GM19468 (cell line): ENCODE measurements around the gene IMMP2L.
"Not testable (repeated sequence)": the region's sequence is repeated elsewhere in the genome, so short reads cannot be mapped to it uniquely, and the experiment has no call there.

Experiments
- ATAC-seq: cut with Tn5 transposase; IDR thresholded peaks from one replicate; pipeline ENCODE4 v1.9.1; 2021; ENCODE audit warnings: mild to moderate bottlenecking, moderate library complexity, moderate number of reproducible peaks; ENCODE audit not compliant: unreplicated experiment; ENCODE audit errors: extremely low read depth

IMMP2L gene

DNA sequence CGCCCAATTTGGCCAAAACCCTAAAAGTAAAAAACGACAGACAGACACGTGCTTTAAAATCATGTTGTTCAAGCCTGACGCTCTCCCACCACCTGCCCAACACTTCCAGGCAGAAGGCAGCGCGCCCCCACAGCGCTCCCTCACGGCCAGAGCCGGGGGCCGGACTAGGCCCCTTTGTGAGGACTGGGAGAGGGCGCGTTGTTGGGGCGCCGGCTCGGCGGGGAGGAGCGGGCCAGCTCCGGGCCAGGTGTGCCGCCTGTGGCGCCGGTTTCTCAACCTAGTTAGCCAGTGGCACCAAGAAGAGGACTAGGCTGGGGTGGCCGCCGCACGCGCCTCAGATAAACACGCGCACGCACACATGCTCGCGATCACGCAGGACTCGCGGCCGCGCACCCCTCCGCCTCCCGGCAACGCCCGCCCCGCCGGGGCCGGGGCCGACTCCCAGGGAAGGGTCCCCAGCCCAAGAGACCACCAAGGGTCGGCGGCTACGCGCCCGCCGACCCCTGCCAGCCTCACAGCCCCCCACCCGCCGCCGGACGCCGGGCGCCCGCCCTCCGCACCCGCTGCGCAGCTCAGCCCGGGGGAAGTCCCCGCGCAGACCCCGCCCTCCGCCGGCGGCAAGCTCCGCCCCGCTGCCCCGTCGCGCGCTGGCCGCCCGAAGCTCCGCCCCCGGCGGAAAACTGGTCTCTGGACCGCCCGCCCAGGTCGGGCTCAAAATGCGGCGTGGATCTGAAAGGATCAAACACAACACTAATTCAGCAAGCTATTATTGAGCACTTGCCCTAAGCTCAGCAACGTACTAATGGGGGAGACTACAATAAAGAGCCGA lies at the start of gene IMMP2L:
TSS of gene IMMP2L (minus strand) at position 589 of the 829 bp plus-strand sequence.
- ATAC-seq: peak; percentile 78

DNA sequence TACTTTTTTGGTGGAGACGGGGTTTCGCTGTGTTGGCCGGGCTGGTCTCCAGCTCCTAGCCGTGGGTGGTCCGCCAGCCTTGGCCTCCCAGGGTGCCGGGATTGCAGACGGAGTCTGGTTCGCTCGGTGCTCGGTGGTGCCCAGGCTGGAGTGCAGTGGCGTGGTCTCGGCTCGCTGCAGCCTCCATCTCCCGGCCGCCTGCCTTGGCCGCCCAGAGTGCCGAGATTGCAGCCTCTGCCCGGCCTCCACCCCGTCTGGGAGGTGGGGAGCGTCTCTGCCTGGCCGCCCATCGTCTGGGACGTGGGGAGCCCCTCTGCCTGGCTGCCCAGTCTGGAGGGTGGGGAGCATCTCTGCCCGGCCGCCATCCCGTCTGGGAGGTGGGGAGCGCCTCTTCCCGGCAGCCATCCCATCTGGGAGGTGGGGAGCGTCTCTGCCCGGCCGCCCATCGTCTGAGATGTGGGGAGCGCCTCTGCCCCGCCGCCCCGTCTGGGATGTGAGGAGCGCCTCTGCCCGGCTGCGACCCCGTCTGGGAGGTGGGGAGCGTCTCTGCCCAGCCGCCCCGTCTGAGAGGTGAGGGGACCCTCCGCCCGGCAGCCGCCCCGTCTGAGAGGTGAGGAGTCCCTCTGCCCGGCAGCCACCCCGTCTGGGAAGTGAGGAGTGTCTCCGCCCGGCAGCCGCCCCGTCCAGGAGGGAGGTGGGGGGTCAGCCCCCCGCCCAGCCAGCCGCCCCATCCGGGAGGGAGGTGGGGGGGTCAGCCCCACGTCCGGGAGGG lies 47.4 kb upstream of the IMMP2L start:
- ATAC-seq: not testable (repeated sequence)

DNA sequence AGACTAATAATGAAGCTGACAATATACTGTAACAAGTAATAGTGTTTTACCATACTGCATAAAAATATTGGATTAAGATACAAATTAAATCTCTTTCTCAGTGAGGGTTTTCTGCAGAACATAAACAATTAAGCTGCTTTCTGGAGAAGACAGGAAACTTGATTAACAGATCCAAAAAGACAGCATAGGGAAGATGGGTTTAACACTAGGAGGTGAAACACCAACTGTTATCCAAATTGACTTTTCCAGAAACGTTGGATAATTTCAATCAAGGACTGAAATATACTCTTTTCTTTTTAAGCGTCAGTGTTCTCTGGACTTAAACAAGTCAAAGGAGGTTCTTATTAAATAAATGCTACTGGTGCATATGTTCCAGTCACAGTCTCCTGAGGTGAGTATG lies 45.3 kb upstream of the IMMP2L start:
- ATAC-seq: no peak

DNA sequence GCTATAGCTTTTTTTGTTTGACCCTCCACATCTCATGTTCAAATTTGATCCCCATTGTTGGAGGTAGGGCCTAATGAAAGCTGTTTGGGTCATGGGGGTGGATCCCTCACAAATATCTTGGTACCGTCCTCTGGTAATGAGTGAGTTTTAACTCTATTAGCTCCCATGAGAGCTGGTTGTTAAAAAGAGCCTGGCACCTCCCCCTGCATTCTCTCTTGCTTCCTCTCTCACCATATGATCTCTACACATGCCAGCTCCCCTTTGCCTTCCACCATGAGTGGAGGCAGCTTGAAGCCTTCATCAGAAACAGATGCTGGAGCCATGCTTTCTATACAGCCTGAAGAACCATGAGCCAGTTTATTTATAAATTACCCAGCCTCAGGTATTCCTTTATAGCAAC lies 43.0 kb upstream of the IMMP2L start:
- ATAC-seq: no peak

DNA sequence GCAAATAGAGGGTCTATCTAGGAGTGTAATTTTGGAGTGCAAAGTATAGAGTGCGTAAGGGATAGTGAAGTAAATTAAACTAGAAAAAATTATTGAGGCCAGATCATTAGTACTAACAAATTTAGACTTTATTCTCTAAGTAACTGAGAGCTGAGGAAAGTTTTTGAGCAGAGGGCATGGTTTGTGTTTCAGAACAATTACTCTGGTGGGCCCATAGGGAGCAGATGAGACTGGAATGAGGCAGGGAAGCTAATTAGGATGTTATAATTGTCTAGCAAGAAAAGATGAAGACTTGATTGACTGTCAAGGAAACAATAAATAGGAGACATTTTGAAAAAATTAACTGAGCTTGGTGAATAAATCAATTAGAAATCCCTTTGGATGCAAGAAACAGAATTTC lies 37.8 kb upstream of the IMMP2L start:
- ATAC-seq: no peak

DNA sequence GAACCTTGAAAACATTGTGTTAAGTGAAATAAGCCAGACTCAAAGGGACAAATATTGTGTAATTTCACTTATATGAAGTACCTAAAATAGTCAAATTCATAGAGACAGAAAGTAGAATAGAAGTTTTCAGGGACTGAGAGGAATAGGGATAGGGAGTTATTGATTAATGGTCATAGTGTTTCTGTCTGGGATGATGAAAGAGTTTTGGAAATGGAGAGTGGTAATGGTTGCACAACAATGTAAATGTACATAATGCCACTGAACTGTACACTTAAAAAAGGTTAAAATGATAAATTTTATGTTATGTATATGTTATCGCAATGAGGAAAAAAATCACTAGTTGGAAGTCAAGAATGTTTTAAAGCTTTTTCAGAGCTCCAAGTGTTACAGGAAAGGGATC lies 33.5 kb upstream of the IMMP2L start:
- ATAC-seq: no peak

DNA sequence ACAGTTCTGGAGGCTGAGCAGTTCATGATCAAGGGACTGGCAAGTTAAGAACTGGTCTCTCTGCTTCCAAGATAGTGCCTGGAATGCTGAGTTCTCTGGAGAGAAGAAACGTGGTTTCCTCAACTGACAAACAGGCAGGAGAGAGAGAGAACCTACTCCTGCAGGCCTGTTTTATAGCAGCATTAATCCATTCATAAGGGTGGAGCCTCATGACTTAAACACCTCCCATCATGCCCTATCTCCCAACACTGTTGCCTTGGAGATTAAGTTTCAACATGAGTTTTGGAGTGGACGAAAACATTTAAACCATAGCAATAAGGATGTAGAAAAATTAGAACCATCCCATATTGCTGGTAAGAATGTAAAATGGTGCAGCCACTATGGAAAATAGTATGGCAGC lies 32.3 kb upstream of the IMMP2L start:
- no peak for ATAC-seq

DNA sequence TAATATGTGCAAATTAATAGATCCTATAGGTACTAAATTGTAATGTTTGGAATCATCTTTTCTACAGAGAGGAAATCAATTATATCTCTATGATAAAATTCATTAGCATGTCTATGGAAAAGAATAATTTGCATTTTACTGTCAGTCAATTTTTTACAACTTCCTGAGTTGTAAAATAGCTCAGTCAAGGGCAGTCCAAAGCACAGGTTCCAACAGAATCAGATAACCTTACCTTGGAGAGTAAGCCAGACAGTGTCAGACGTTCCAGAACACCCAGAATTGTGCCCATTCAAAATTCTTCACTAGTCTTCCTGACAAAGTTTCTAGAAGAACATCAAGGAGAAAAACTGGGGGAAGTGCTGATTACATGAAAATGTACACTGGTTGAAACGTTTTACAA lies 31.1 kb upstream of the IMMP2L start:
- no peak for ATAC-seq

DNA sequence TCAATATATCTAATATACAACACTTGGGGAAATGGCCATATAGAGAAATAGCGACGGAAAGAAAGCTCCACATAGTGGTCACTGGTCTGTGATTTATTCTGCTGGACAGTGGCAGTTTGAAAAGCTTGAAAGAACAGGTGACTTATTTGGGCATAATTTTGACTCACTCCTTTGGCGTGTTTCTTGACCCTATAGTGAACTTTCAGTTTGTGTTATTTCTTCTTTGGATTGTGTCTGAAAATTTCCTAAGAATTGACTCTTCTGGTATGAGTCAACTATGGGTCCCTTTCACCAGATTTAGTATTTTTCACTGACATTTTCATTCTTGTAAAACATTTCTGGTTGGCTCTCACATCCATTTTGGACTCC lies 25.8 kb upstream of the IMMP2L start:
- no peak for ATAC-seq

DNA sequence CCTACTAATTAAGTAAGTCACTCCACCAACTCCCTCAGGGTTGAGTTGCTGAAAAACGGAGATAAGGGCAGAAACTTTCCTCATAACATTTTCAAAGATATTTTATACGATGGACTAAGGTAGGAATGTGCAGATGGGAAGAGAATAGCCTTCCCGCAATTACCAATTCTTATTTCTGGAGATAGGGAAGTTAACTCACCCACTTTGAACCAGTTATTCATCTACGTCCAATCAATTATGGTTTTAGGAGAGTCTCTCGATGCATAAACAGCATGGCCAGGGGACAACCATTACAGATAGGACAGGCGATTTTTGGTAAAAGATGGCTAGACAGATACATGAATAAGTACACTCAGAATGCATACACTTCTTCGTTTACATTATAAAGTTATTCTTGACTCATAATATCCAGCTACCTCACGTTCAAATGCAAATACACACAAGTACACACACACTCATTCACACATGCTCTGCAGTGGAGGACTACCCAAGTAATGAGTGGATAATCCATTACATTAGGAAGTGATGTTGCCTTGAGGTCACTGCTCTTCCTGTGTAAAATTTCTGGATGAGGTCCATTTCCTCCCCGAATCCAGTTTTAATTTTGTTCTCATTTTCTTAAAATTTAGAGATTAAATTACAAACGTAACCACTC lies 25.2 kb upstream of the IMMP2L start:
- no peak for ATAC-seq

DNA sequence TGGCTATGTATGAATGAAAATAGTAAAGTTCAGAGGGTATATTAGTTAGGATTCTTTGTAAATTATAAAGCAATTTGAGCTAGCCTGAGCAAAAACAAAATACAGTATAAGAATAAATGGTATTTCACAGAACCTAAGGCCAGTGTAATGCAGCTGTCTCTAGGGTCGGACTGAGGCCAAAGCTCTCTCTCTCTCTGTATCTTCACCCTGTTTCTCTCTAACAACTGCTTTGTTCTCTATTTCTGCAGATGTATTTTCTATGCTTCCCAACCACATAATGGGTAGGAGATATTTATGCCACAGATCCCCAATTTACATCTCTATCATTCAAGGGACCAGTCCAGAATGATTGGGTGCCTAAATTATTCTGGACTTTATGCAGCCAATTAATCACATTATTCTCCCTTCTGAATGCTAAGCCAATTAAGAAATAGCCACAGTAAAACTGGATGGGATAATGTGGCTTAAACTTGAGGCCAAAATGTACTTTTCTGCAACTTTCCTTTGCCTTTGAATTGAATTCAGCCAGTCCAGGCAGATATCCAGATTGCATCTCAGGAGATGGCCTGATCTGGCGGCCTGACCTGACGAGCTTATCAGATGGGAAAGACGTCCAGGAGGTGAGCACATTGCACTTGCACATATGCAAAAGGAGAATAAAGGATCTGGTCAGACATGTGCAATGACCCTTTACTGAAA lies 24.6 kb upstream of the IMMP2L start:
- ATAC-seq: no peak

DNA sequence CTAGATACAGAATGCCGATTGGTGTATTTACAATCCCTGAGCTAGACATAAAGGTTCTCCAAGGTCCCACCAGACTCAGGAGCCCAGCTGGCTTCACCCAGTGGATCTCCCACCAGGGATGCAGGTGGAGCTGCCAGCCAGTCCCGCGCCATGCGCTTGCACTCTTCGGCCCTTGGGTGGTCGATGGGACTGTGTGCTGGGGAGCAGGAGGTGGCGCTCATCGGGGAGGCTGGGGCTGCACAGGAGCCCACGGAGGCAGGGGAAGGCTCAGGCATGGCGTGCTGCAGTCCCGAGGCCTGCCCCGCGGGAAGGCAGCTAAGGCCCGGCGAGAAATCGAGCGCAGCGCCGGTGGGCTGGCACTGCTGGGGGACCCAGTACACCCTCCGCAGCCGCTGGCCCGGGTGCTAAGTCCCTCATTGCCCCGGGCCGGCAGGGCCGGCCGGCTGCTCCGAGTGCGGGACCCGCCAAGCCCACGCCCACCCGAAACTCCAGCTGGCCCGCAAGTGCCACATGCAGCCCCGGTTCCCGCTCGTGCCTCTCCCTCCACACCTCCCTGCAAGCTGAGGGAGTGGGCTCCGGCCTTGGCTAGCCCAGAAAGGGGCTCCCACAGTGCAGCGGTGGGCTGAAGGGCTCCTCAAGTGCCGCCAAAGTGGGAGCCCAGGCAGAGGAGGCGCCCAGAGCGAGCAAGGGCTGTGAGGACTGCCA lies 19.6 kb upstream of the IMMP2L start:
- ATAC-seq: not testable (repeated sequence)

DNA sequence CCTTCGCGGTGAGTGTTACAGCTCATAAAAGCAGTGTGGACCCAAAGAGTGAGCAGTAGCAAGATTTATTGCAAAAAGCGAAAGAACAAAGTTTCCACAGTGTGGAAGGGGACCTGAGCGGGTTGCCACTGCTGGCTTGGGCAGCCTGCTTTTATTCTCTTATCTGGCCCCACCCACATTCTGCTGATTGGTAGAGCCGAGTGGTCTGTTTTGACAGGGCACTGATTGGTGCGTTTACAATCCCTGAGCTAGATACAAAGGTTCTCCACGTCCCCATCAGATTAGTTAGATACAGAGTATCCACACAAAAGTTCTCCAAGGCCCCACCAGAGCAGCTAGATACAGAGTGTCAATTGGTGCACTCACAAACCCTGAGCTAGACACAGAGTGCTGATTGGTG lies 18.9 kb upstream of the IMMP2L start:
- not testable (repeated sequence) for ATAC-seq

DNA sequence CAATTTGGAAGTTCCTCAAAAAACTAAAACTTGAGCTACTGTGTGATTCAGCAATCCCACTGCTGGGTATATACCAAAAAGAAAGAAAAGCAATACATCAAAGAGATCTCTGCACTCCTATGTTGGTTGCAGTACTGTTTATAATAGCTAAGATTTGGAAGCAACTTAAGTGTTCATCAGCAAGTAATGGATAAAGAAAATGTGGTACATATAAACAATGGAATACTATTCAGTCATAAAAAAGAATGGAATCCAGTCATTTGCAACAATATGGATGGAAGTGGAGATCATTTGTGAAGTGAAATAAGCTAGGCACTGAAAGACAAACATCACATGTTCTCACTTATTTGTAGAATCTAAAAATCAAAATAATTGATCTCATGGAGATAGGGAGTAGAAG lies 16.5 kb upstream of the IMMP2L start:
- ATAC-seq: no peak

DNA sequence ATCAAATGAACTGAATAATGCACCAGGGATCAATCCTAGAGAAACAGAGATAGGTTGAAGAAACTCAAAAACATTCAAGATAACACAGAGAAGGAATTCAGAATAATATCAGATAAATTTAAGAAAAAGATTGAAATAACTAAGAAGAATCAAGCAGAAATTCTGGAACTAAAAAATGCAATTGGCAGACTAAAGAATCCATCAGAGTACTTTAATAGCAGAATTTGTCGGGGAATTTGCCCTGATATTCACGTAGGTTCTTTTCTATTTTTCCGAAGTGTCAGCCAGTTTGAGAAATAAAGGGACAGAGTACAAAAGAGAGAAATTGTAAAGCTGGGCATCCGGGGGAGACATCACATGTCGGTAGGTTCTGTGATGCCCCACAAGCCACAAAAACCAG lies 9.4 kb upstream of the IMMP2L start:
- ATAC-seq: no peak

DNA sequence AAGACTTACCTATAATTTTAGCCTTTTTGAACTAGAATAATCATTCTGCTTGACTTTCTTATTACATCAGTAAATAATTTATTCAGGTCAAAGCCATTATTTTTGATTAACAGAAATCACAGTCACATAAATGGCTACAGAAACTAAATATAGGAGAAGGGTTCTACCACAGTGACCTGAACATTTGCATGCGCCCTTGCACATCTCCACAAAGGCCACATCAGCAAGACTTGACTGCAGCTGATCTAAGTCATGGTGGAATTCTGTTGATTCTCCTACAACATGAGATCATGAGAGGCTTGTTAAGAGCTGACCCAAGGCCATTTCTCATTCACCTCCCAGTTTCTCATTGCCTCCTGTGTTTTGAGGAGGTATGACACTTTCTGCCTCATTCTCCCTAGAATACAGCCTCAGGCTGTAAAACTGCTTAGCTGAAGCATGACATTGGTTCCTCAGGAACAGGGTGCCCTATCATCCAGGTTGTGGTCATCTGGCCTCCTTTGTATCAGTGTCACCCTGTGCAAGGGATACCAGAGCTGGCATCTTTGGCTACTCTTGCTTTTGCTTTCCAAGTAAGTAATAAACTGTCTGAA lies 6.7 kb upstream of the IMMP2L start:
- ATAC-seq: no peak

DNA sequence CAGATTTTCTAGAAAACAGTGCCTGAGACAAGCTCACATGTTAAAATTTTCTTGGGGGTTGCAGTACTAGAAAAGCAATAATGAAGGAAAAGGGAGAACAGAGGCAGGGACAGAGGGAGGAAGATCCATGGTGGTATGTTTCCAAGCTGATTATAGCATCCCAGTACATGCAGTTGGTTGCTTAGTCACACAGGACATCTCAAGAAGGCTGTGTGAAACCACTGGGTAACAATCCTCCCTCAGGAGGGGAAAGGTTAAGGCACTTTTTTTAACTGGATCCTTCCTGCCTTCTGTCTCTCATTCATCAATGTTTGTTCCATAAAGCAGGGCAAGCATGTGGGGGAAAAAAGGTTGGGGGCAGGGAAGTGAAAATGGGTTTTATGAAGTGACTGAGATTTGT lies 6.1 kb upstream of the IMMP2L start:
- ATAC-seq: no peak

DNA sequence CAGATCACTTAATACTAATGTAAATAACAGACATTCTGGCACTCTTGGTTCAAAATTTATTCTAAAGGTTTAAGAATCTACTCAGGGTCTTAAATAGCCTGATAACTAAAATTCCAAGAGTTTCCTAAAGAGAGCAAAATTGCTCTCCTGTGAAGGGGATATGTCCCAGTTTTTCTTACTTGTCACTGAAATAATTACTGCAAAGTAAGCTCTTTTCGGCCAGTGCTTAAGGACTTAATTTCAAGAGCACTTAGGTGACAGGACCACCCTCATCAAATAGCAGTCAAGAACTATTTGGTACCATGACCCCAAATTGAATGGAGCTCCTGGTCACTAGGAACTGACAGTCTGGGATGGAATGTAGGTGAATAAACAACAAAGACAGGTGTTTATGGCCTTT lies 1.8 kb upstream of the IMMP2L start:
- ATAC-seq: no peak

DNA sequence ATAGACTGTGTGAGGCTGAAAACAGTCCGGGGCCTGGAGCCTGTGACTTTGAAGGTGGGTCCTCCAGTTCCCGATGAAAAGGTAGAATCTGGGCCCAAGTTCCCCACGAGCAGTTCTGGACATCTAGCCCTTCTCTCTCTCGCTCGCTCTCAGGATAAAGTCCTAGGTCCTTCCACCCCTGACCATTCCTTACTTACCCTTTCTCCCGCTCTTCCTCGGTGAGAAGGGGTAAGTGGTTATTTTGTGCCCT lies 713 bp downstream of the IMMP2L start:
- ATAC-seq: no peak
